ENCODE results near the gene CABP1. TPM values are rescaled to one million over a fixed set of nuclear protein-coding genes. Genes with fewer than 3 reads are reported as not detected.

Gene CABP1
- total and polyA plus RNA-seq, 7 donors, result 1.6 to 4.8 (median 2.3) TPM

GRCh38 chr12:120656008-120656407 lies 15.6 kb downstream of the CABP1 start:
- no peak for DNase-seq
- Histone ChIP-seq H3K27me3 (ENCODE audit: insufficient read depth in 3 of 3, low read length in 2 of 3) (peaks cover 0 to 11% (median 0%) of the 10 kb centered on the region in 3 donors), H3K27ac (no peak overlapping the region), H3K4me3 (no peak overlapping the region), H3K4me1 (peaks cover 3% of the 10 kb centered on the region), H3K36me3 (ENCODE audit: insufficient read depth in 1 of 2, low read depth in 1 of 2) (peaks cover 0 to under 1% of the 10 kb centered on the region in 2 donors), H3K9me3 (no peaks in the 10 kb centered on the region)
- no peak for ATAC-seq
- 84 to 93% (median 92%) methylated on average over 14 of the region's 14 CpGs for WGBS, 3 donors
- TF ChIP-seq, protein P1, sequence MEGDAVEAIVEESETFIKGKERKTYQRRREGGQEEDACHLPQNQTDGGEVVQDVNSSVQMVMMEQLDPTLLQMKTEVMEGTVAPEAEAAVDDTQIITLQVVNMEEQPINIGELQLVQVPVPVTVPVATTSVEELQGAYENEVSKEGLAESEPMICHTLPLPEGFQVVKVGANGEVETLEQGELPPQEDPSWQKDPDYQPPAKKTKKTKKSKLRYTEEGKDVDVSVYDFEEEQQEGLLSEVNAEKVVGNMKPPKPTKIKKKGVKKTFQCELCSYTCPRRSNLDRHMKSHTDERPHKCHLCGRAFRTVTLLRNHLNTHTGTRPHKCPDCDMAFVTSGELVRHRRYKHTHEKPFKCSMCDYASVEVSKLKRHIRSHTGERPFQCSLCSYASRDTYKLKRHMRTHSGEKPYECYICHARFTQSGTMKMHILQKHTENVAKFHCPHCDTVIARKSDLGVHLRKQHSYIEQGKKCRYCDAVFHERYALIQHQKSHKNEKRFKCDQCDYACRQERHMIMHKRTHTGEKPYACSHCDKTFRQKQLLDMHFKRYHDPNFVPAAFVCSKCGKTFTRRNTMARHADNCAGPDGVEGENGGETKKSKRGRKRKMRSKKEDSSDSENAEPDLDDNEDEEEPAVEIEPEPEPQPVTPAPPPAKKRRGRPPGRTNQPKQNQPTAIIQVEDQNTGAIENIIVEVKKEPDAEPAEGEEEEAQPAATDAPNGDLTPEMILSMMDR (IDR thresholded peaks at IDR 0.05), result no peak
- intact Hi-C loops (cut with DNase I), result no loop called here

DNA sequence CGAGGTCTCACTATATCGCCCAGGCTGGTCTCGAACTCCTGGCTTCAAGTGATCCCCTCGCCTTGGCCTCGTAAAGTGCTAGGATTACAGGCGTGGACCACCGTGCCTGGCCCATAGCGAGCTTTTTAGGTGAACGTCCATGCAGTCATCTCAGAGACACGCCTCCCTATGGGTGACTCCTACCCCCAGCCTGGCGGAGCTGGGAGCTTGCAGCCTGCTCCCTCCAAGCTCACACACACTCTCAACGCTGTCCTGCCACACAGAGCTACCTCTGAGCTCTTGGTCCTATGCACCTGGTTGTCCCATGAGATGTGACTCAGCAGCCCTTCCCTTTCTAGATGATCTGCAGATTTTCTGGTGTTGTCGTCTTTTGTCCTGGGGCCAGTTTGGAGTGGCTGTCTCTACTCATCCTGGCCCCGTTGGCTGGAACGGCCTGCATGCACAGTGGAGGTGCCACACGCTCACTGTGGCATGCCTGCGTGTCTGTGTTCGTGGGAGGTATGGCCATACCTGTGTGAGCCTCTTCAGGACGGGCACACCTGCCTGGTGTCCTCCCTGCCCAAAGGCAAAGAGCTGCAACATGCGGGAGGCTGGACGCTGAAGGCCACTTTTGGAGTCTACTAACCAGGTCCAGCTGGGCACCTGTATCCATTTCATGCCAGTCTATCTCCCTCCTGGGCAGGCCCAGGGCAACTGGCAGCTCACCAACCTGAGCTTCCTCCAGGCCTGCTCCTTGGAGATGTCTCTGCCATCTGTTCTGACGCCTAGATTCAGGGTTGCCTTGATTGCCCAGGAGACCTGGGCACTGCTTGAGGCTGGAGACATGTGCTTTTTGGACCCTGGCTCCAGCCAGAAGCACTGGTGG lies 18.1 kb downstream of the CABP1 start:
- no peak for ATAC-seq
- WGBS, 3 donors, result 78 to 82% (median 79%) methylated on average over 22 of the region's 22 CpGs
- Histone ChIP-seq H3K4me1 (peaks cover 3% of the 10 kb centered on the region), H3K4me3 (no peak overlapping the region), H3K36me3 (ENCODE audit: insufficient read depth in 1 of 2, low read depth in 1 of 2) (peaks cover 0 to 2% of the 10 kb centered on the region in 2 donors), H3K27ac (no peak overlapping the region), H3K27me3 (ENCODE audit: insufficient read depth in 3 of 3, low read length in 2 of 3) (peaks cover 0 to 5% (median 0%) of the 10 kb centered on the region in 3 donors), H3K9me3 (no peaks in the 10 kb centered on the region)
- intact Hi-C loops (cut with DNase I), result no loop called here
- TF ChIP-seq, protein P1 (IDR thresholded peaks at IDR 0.05), result no peak
- no peak for DNase-seq

- TF ChIP-seq, protein P1 (IDR thresholded peaks at IDR 0.05), result no peak
- H3K27ac ChIP-seq, result no peak overlapping the region
- no peak for ATAC-seq
- H3K9me3 ChIP-seq, result no peaks in the 10 kb centered on the region
- H3K4me1 ChIP-seq, result no peaks in the 10 kb centered on the region
- no peak for DNase-seq
- 60 to 66% (median 64%) methylated on average over 7 to 8 of the region's 8 CpGs for WGBS, 3 donors
- H3K36me3 ChIP-seq (ENCODE audit: insufficient read depth in 1 of 2, low read depth in 1 of 2), result peaks cover 0 to 2% of the 10 kb centered on the region in 2 donors
- peaks cover 0 to 5% (median 0%) of the 10 kb centered on the region in 3 donors for H3K27me3 ChIP-seq (ENCODE audit: insufficient read depth in 3 of 3, low read length in 2 of 3)
- H3K4me3 ChIP-seq, result no peak overlapping the region
- intact Hi-C loops (cut with DNase I), result no loop called here
Measured at GRCh38 chr12:120659151-120659525, 18.7 kb downstream of the CABP1 start.

GRCh38 chr12:120661432-120661831 lies 21.0 kb downstream of the CABP1 start:
- Histone ChIP-seq H3K4me1 (no peaks in the 10 kb centered on the region), H3K4me3 (no peak overlapping the region), H3K36me3 (ENCODE audit: insufficient read depth in 1 of 2, low read depth in 1 of 2) (peaks cover 0 to 2% of the 10 kb centered on the region in 2 donors), H3K9me3 (no peaks in the 10 kb centered on the region), H3K27me3 (ENCODE audit: insufficient read depth in 3 of 3, low read length in 2 of 3) (peaks cover 0 to 5% (median 0%) of the 10 kb centered on the region in 3 donors), H3K27ac (no peak overlapping the region)
- TF ChIP-seq, protein P1 (IDR thresholded peaks at IDR 0.05), result no peak
- ATAC-seq (no peak), DNase-seq (no peak)
- intact Hi-C loops (cut with DNase I), result no loop called here
- WGBS, 3 donors, result 66 to 88% (median 73%) methylated on average over 2 of the region's 2 CpGs

Data from psoas muscle (tissue), 8 donors.